Dendritic cell treated with granulocyte-macrophage colony-stimulating factor and Interleukin-4, amounts not matched to agents 40 ng/mL and 50 ng/mL, for 4 days (primary cell): ENCODE measurements around the gene SHISA9.

Source experiments
- H3K27ac Mint-ChIP-seq: one replicate; pipeline ENCODE4 v1.8.0; 2022; ENCODE audit warnings: mild to moderate bottlenecking, mixed read lengths
- H3K27me3 Mint-ChIP-seq: one replicate; pipeline ENCODE4 v1.8.0; 2022; ENCODE audit warnings: mild to moderate bottlenecking, mixed read lengths
- H3K36me3 Mint-ChIP-seq: one replicate; pipeline ENCODE4 v1.8.0; 2022; ENCODE audit warnings: low read depth, mixed read lengths
- H3K4me1 Mint-ChIP-seq: one replicate; pipeline ENCODE4 v1.8.0; 2022; ENCODE audit warnings: low read depth, mixed read lengths
- H3K4me3 Mint-ChIP-seq: one replicate; pipeline ENCODE4 v1.8.0; 2022; ENCODE audit warnings: mild to moderate bottlenecking, moderate library complexity, mixed read lengths
- H3K9me3 Mint-ChIP-seq: one replicate; pipeline ENCODE4 v1.8.0; 2022; ENCODE audit warnings: mixed read lengths
- intact Hi-C: fragments of 100-400 bp; cut with micrococcal nuclease; formaldehyde crosslinking; loops from one replicate; pipeline ENCODE4 v1.15.0; 2022

SHISA9 gene

DNA sequence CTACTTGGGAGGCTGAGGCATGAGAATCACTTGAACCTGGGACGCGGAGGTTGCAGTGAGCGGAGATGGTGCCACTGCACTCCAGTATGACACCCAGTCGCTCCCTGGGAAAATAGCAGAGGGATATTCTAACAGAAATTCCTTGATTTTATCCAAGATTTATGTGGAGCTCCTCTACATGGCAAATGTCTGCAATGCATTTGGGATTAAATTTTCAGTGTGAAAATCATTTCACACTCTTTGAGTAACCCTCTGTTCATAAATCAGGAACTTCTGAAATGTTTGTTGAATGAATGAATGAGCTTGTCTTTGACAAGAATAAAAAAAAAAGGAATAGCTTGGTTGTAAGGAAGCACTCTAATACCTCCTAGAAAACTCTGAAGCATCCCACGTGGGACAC lies 305.8 kb downstream of the SHISA9 start:
- Mint-ChIP-seq H3K9me3 (no peaks in the 10 kb centered on the region), H3K4me1 (no peaks in the 10 kb centered on the region), H3K27me3 (no peaks in the 10 kb centered on the region), H3K27ac (no peak overlapping the region), H3K4me3 (no peak overlapping the region), H3K36me3 (no peaks in the 10 kb centered on the region)
- intact Hi-C loops: no loop called here

DNA sequence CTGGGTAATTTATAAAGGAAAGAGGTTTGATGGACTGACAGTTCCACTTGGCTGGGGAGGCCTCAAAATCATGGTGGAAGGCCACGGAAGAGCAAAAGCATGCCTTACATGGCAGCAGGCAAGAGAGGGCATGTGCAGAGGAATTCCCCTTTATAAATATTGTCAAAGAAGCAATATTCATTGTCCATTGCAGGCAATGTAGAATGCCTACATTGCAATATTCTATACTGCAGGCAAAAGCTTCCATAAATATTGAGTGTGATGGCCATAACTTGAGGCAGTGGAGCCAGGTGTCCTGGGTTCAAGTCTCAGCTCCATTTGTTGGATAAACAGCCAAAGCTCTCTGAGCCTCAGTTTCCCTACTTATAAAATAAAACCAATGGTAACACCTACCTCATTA lies 322.3 kb downstream of the SHISA9 start:
- Mint-ChIP-seq H3K9me3 (no peaks in the 10 kb centered on the region), H3K27me3 (no peaks in the 10 kb centered on the region)

DNA sequence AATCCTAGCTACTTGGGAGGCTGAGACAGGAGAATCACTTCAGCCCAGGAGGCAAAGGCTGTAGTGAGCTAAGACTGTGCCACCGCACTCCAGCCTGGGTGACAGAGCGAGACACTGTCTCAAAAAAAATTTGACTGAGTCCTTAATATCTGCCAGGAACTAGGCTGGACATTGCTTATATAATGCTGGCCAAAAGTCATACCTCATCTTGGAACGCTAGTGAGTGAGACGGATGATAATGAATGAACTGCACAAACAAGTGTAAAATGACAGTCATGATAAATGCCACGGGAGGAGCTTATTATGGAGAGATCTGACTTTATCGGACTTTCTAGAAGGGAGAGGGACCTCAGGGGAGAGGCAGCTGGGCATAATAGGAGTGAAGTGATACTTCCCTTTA lies 327.6 kb downstream of the SHISA9 start:
- H3K9me3 Mint-ChIP-seq: no peaks in the 10 kb centered on the region
- H3K4me3 Mint-ChIP-seq: no peak overlapping the region
- H3K27me3 Mint-ChIP-seq: no peaks in the 10 kb centered on the region
- no peaks in the 10 kb centered on the region for H3K36me3 Mint-ChIP-seq
- no peak overlapping the region for H3K27ac Mint-ChIP-seq
- no peaks in the 10 kb centered on the region for H3K4me1 Mint-ChIP-seq
- intact Hi-C loops: no loop called here

More for the DNA sequence above, 322.3 kb downstream of the SHISA9 start:
- Mint-ChIP-seq H3K4me1 (no peaks in the 10 kb centered on the region), H3K36me3 (no peaks in the 10 kb centered on the region), H3K27ac (no peak overlapping the region), H3K4me3 (no peak overlapping the region)
- intact Hi-C loops: no loop called here

DNA sequence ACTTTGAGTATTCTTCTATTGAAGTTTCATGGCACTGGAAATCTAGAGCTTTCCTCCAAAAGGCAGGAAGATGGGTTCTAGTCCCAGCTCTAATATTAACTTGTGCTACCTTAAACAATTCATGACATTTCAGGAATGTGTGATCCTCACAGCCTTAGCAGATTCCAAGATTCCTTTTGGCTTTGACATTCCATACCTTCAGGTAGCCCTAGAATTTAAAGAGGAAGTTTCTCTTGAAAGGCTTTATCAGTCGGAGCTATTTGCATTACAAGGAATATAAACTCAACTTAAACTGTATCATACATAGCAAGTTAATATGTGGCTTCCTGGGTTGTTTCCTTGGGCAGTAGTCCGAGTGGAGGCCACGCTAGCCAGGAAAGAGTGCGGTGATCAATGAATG lies 330.0 kb downstream of the SHISA9 start:
- intact Hi-C loops: no loop called here
- Mint-ChIP-seq H3K9me3 (no peaks in the 10 kb centered on the region), H3K4me1 (no peaks in the 10 kb centered on the region), H3K4me3 (no peak overlapping the region), H3K27ac (no peak overlapping the region), H3K36me3 (no peaks in the 10 kb centered on the region), H3K27me3 (no peaks in the 10 kb centered on the region)

DNA sequence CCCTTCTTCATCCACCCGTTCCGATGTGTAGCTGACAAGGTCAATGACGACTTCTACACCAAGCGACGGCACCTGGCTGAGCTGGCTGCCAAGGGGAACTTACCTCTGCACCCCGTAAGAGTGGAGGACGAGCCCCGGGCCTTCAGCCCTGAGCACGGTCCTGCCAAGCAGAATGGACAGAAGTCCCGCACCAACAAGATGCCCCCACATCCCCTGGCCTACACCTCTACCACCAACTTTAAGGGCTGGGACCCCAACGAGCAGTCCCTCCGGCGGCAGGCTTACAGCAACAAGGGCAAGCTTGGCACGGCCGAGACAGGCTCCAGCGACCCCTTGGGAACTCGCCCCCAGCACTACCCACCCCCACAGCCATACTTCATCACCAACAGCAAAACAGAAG lies 333.6 kb downstream of the SHISA9 start:
- H3K27me3 Mint-ChIP-seq: no peaks in the 10 kb centered on the region
- intact Hi-C loops: no loop called here
- H3K4me1 Mint-ChIP-seq: no peaks in the 10 kb centered on the region
- peaks cover 3% of the 10 kb centered on the region for H3K9me3 Mint-ChIP-seq
- no peak overlapping the region for H3K4me3 Mint-ChIP-seq
- H3K36me3 Mint-ChIP-seq: no peaks in the 10 kb centered on the region
- no peak overlapping the region for H3K27ac Mint-ChIP-seq

DNA sequence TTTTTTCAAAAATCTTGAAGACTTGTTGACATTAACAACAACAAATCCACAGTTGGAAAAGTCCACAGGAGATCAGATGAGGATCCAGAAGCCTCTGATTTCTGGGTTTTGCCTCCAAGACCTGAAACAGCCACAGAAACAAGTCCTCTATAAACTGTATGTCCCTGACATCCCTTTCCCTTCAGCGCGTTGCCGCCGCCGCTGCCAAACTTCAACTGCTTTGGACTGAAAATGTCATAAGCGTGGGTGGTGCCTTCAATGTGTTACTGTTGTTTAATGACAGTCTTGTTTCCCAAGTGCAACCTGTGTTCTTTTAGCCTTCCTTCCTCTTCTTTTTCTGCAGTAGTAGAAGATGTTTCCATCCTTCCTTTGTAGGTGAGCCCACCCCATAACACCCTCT lies 334.9 kb downstream of the SHISA9 start:
- Mint-ChIP-seq H3K36me3 (no peaks in the 10 kb centered on the region), H3K27ac (no peak overlapping the region), H3K4me3 (no peak overlapping the region), H3K4me1 (no peaks in the 10 kb centered on the region), H3K9me3 (peaks cover 12% of the 10 kb centered on the region), H3K27me3 (no peaks in the 10 kb centered on the region)
- intact Hi-C loops: no loop called here

DNA sequence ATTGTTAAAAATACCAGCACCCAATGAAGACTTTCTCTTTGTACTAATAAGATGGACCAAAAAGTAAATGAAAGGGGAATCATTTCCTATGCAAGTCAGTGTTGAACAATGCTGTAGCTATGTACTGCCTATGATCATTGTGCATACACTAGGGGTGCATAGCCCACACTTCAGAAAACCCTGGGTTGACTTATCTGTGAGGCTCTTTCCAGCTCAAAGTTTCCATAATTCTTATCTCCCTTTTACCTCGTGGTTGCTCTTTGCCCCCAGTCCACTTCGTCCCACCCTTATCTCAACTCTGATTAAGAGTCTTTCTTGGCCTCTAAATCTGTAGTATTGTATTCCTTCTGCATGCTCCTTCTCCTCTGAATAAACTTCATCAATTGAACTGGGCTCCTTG lies 336.8 kb downstream of the SHISA9 start:
- intact Hi-C loops: no loop called here
- no peaks in the 10 kb centered on the region for H3K4me1 Mint-ChIP-seq
- H3K36me3 Mint-ChIP-seq: no peaks in the 10 kb centered on the region
- H3K9me3 Mint-ChIP-seq: peaks cover 12% of the 10 kb centered on the region
- no peak overlapping the region for H3K4me3 Mint-ChIP-seq
- no peak overlapping the region for H3K27ac Mint-ChIP-seq
- H3K27me3 Mint-ChIP-seq: no peaks in the 10 kb centered on the region

DNA sequence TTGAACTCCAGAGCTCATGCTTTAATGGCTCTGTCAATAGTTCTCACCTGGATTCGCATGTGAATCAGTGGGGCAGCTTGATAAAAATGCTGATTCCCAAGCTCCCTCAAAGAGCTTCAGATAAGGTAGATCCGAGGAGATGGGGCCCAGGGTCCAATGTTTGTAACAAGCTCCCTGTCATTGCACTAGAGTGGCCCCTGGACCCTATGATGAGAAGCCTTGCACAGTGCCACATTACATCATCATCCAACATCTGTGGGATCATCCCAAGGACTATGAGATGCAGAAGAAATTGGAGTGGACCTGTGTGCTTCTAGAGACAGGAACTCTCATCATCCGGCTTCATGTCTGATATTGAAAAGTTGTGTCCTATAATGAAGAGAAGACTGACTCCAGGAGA lies 340.8 kb downstream of the SHISA9 start:
- Mint-ChIP-seq H3K4me1 (no peaks in the 10 kb centered on the region), H3K36me3 (no peaks in the 10 kb centered on the region), H3K4me3 (no peak overlapping the region), H3K27me3 (no peaks in the 10 kb centered on the region), H3K27ac (no peak overlapping the region), H3K9me3 (peaks cover 12% of the 10 kb centered on the region)
- intact Hi-C loops: no loop called here

DNA sequence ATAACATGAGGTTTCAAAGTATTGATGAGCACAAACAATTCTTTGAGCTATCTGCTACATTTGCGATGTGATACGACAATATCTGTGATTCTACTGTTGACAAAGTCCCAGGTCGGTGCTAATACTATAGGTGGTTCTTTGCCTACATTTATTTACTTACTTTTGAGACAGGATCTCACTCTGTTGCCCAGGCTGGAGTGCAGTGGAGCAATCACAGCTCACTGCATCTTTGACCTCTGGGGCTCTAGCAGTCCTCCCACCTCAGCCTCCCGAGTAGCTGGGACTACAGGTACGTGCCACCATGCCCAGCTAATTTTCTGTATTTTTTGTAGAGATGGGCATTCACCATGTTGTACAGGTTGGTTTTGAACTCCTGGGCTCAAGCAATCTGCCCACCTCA lies 343.4 kb downstream of the SHISA9 start:
- H3K9me3 Mint-ChIP-seq: peaks cover 14% of the 10 kb centered on the region
- H3K27ac Mint-ChIP-seq: no peak overlapping the region
- no peaks in the 10 kb centered on the region for H3K36me3 Mint-ChIP-seq
- no peaks in the 10 kb centered on the region for H3K4me1 Mint-ChIP-seq
- H3K4me3 Mint-ChIP-seq: no peak overlapping the region
- intact Hi-C loops: no loop called here
- no peaks in the 10 kb centered on the region for H3K27me3 Mint-ChIP-seq

DNA sequence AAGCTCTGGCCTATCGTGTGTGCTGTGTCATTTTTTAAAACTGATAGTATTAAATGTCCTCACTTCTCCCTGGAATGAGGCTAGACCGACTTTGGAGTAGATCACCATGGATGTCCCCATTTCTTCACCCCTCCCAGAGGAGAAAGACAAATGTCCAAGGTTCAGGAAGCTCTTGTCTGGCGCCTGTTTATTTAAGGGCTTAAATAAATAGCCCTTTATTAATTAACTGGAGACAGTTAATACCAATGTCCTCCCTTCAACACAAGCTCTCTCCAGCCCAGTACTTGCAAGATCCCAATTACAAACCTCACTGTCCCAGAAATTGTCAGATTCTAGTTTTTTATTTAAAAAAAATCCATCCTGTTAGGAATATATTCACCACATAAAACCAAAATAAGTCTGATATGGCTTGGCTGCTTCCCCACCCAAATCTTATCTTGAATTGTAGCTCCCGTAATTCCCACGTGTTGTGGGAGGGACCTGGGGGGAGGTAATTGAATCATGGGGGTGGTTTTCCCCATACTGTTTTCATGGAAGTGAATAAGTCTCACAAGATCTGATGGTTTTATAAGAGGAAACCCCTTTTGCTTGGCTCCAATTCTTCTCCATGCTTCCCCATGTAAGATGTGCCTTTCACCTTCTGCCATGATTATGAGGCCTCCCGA lies 344.4 kb downstream of the SHISA9 start:
- intact Hi-C loops: no loop called here
- Mint-ChIP-seq H3K27ac (no peak overlapping the region), H3K4me3 (no peak overlapping the region), H3K27me3 (no peaks in the 10 kb centered on the region), H3K36me3 (no peaks in the 10 kb centered on the region), H3K4me1 (no peaks in the 10 kb centered on the region), H3K9me3 (peaks cover 8% of the 10 kb centered on the region)

DNA sequence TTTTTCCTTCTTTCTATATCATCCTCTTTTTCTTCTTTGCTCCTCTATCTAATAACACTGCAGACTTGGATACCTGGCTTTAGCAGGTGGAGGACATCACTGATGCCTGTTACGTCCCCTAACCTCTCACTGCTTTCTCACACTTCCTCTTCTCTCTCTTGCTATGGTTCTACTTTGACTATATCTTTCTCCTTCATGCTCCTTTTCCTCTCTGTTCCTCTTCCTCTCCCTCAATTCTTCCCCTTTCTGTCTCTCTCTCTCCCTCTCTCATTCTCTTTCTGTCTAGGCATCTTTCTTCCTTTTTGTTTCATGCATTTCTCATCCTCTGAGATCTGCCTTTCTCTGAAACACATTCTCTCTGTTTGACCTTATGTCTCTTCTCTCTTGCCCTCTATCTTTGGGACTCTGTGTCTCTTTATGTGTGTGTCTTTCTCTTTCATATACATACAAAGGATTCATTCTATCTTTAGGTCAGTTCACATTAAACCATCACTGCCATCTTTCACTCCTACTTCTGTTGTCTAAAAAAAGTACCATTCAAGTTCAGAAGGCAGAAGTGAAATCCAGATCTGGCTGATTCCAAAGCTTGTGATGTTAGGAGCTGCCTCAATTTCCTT lies 353.7 kb downstream of the SHISA9 start:
- no peaks in the 10 kb centered on the region for H3K27me3 Mint-ChIP-seq
- no peaks in the 10 kb centered on the region for H3K36me3 Mint-ChIP-seq
- intact Hi-C loops: no loop called here
- no peaks in the 10 kb centered on the region for H3K4me1 Mint-ChIP-seq
- no peak overlapping the region for H3K27ac Mint-ChIP-seq
- H3K4me3 Mint-ChIP-seq: no peak overlapping the region
- H3K9me3 Mint-ChIP-seq: peaks cover 26% of the 10 kb centered on the region

DNA sequence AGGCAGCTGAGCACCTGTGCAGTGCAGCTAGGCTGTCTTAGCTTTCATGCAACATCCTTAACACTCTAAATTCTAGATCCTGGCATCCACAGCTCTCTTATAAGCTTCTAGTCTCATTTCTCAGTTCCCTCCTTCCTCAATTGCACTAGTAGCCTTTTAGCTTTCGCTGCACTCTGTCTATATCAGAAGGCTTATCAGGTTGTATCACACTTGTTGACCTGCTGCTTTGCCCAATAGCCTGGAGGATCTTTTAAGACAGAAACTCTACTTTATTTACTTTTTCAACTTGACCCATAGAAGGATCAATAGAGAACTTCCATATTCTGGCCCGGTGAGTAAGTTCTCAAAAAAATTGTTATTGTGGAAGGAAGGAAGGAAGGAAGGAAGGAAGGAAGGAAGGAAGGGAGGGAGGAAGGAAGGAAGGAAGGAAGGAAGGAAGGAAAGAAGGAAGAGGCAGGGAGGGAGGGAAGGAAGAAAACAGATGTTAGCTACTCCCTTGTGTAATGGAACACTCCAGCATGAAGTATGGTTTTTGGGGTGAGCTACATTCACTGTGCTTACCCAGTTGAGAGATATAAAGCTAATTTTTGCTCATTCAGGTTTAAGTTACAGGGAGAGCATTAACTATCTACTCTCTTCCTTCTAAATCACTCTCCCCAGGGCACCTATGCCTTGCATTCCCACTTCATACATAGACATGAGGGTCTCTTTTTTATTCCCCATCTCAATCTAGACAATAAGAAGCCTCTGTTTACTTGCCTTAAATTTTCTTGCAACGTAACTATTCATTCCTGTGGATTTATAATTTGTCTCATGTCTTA lies 361.1 kb downstream of the SHISA9 start:
- H3K4me3 Mint-ChIP-seq: no peak overlapping the region

DNA sequence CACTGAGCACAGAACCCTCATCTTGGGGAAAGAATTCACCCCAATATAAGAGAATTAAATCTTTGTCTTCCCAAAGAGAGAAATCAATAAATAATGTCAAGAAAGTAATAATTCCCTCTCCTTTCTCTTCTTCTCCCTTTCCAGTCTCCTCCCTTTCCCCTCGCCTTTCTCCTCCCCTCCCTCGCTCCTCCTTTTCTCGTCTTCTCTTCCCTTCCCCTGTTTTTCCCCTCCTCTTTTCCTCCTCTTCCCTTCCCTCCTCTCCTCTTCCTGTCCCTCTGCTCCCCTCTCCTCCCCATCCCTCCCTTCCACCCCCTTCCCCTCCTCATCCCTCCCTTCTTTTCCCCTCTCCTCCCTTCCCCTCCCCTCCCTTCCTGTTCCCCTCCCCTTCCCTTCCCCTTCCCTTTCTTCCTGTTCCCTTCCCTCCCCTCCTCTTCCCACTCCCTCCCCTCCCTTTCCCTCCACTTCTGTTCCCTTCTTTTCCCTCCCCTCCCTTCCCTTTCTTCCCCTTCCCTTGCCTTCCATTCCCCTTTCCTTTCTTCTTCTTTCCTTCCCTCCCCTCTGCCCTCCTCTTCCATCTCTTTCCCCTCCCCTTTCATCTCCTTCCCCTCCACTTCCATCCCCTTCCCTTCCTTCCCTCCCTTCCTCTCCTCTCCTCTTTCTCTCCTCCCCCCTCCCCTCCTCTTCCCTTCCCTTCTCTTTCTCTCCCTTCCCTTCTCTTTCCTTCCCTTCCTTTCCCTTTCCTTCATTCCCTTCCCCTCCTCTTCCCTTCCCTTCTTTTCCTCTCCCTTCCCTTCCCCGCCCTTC lies 363.6 kb downstream of the SHISA9 start:
- Mint-ChIP-seq H3K4me3 (no peak overlapping the region), H3K9me3 (peaks cover 41% of the 10 kb centered on the region), H3K27ac (no peak overlapping the region), H3K27me3 (peaks cover 2% of the 10 kb centered on the region), H3K36me3 (no peaks in the 10 kb centered on the region), H3K4me1 (no peaks in the 10 kb centered on the region)
- intact Hi-C loops: no loop called here

More for the DNA sequence above, 361.1 kb downstream of the SHISA9 start:
- no peaks in the 10 kb centered on the region for H3K4me1 Mint-ChIP-seq
- peaks cover 2% of the 10 kb centered on the region for H3K27me3 Mint-ChIP-seq
- H3K36me3 Mint-ChIP-seq: no peaks in the 10 kb centered on the region
- peaks cover 41% of the 10 kb centered on the region for H3K9me3 Mint-ChIP-seq
- H3K27ac Mint-ChIP-seq: no peak overlapping the region
- intact Hi-C loops: no loop called here

DNA sequence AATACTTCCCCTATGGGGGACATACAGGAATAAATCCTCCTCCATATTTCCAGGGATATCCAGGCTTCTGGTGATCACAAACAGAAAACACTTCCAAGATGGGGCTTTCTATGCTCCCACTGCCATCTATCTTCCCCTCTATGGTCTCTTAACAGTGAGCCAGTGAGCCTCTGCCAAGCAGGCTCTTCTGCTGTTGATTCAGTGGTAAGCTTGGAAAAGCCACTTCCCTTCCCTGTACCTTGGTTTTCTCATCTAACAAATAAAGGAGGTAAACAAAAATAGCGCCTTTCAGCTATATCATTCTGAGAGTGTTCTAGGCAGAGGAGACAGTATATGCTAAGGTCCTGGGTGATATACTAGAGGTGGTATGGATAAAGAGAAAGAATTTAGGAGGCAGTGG lies 368.0 kb downstream of the SHISA9 start:
- Mint-ChIP-seq H3K36me3 (no peaks in the 10 kb centered on the region), H3K9me3 (peaks cover 8% of the 10 kb centered on the region), H3K27me3 (peaks cover 2% of the 10 kb centered on the region), H3K4me1 (no peaks in the 10 kb centered on the region), H3K27ac (no peak overlapping the region), H3K4me3 (no peak overlapping the region)
- intact Hi-C loops: no loop called here
